GM12891 (cell line): ENCODE results near the gene NRP2.

Experiments used
- POLR2A ChIP-seq: IDR thresholded peaks from 2 replicates; pipeline ENCODE4 v1.6.1; 2011; ENCODE audit warnings: low read depth, low read length, control low read depth
- POLR2AphosphoS5 ChIP-seq: IDR thresholded peaks from 2 replicates; pipeline ENCODE4 v1.6.1; 2011; ENCODE audit warnings: low read depth, low read length, control low read depth

- TF ChIP-seq POLR2A (no peak), POLR2AphosphoS5 (no peak)
Measured at GRCh38 chr2:205682971-205683501, 735 bp downstream of the NRP2 start.
